HepG2 (cell line): Measurements from ENCODE around the gene ZSCAN26. TPM values are rescaled to one million over a fixed set of nuclear protein-coding genes. Genes with fewer than 3 reads are reported as not detected.
A peak's percentile ranks its signal among the peaks of the same experiment; 100 is the strongest.

Experiments
- AHR ChIP-seq: IDR thresholded peaks from 2 replicates; pipeline ENCODE4 v1.6.1; 2018; ENCODE audit warnings: missing genetic modification reagents, missing compliant biosample characterization
- EEA1 ChIP-seq: sonication (generic); formaldehyde crosslinking; IDR thresholded peaks from 2 replicates; pipeline ENCODE4 v1.5.1; 2020; ENCODE audit warnings: mild to moderate bottlenecking, missing genetic modification reagents, borderline replicate concordance
- KDM5B ChIP-seq: sonication (generic); formaldehyde crosslinking; IDR thresholded peaks from 2 replicates; pipeline ENCODE4 v1.4.0; 2020; ENCODE audit warnings: missing genetic modification reagents, mild to moderate bottlenecking, borderline replicate concordance
- MYC ChIP-seq: sonication (generic); formaldehyde crosslinking; IDR thresholded peaks from 2 replicates; pipeline ENCODE4 v1.9.0; 2021; ENCODE audit warnings: missing genetic modification reagents, borderline replicate concordance
- SMYD3 ChIP-seq: sonication (generic); formaldehyde crosslinking; IDR thresholded peaks from 2 replicates; pipeline ENCODE4 v1.8.1; 2023; ENCODE audit warnings: mild to moderate bottlenecking, missing genetic modification reagents
- ZNF12 ChIP-seq: sonication (generic); formaldehyde crosslinking; IDR thresholded peaks from 2 replicates; pipeline ENCODE4 v1.5.0; 2020; ENCODE audit warnings: missing genetic modification reagents
- ZNF841 ChIP-seq: sonication (generic); formaldehyde crosslinking; IDR thresholded peaks from 2 replicates; pipeline ENCODE4 v1.8.1; 2023; ENCODE audit warnings: missing genetic modification reagents, borderline replicate concordance
- ZSCAN9 ChIP-seq: IDR thresholded peaks from 2 replicates; pipeline ENCODE4 v1.6.1; 2016; ENCODE audit warnings: borderline replicate concordance
- polyA plus RNA-seq, 8 experiments: library from polyadenylated mRNA; depleted of rRNA in 3 of 8; stranded (reverse) in 7 of 8; unstranded in 1 of 8; fragments of >200 nt; fragmentation: Illumina TruSeq in 4 of 8; extraction: Trizol in 4 of 8; gene quantifications; 2 replicates each; pipeline versions ENCODE4 v1.2.1 to v1.2.3, GENCODE V29; 2011 to 2016; ENCODE audit warnings: low read depth in 4 of 8, missing spikeins in 1 of 8, mixed read lengths in 1 of 8; ENCODE audit not compliant: insufficient read depth in 1 of 8
- total RNA-seq, 5 experiments: library from RNA; depleted of rRNA; stranded (reverse); fragments of >200 nt; fragmentation: Illumina TruSeq; extraction: Trizol; gene quantifications; 2 replicates each; pipeline ENCODE4 v1.2.3, GENCODE V29; 2016; ENCODE audit warnings: low read depth in 1 of 5
- TF ChIP-seq, protein P1 (sequence below): sonication (generic); formaldehyde crosslinking; IDR thresholded peaks from 2 replicates; pipeline ENCODE4 v1.5.0; 2020; ENCODE audit warnings: mild to moderate bottlenecking, missing genetic modification reagents, borderline replicate concordance
- TF ChIP-seq, protein P2 (sequence below): sonication (generic); formaldehyde crosslinking; IDR thresholded peaks from 2 replicates; pipeline ENCODE4 v1.4.0; 2020; ENCODE audit warnings: mild to moderate bottlenecking, missing genetic modification reagents
- TF ChIP-seq, protein P3 (sequence below): IDR thresholded peaks from 2 replicates; pipeline ENCODE4 v1.6.1; 2016; ENCODE audit warnings: low read depth, control low read depth
- TF ChIP-seq, protein P4 (sequence below): sonication (generic); formaldehyde crosslinking; IDR thresholded peaks from 2 replicates; pipeline ENCODE4 v1.4.0; 2020; ENCODE audit warnings: missing genetic modification reagents
- TF ChIP-seq, protein P5 (sequence below): sonication (generic); formaldehyde crosslinking; IDR thresholded peaks from 2 replicates; pipeline ENCODE4 v1.8.0; 2022; ENCODE audit warnings: missing genetic modification reagents, mild to moderate bottlenecking, borderline replicate concordance
- TF ChIP-seq, protein P6 (sequence below): sonication (generic); formaldehyde crosslinking; conservative IDR thresholded peaks from 2 replicates; pipeline ENCODE4 v1.4.0; 2020; ENCODE audit warnings: missing genetic modification reagents

The ZSCAN26 gene
- total and polyA plus RNA-seq, 2 of the 13 experiments (the other 11 are each of a cell fraction or from before 2014, with no cell fraction given): 12.0 to 15.6 TPM

DNA sequence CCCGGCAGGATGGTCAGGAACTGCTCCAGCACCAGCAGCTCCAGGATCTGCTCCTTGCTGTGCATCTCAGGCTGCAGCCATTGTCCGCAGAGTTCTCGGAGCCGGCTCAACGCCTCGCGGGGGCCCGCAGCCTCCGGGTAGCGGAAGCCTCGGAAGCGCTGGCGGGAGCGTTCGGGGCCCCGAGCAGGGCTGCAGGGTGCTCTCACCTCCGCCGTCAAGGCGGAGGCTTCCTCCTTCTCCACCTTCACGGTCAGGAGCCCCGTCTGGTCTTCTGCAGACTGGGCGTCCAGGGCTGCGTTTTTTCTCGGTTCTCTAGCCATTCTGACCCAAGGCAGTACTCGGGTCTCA lies 15.3 kb upstream of the ZSCAN26 start (continued):
- TF ChIP-seq, protein P1, sequence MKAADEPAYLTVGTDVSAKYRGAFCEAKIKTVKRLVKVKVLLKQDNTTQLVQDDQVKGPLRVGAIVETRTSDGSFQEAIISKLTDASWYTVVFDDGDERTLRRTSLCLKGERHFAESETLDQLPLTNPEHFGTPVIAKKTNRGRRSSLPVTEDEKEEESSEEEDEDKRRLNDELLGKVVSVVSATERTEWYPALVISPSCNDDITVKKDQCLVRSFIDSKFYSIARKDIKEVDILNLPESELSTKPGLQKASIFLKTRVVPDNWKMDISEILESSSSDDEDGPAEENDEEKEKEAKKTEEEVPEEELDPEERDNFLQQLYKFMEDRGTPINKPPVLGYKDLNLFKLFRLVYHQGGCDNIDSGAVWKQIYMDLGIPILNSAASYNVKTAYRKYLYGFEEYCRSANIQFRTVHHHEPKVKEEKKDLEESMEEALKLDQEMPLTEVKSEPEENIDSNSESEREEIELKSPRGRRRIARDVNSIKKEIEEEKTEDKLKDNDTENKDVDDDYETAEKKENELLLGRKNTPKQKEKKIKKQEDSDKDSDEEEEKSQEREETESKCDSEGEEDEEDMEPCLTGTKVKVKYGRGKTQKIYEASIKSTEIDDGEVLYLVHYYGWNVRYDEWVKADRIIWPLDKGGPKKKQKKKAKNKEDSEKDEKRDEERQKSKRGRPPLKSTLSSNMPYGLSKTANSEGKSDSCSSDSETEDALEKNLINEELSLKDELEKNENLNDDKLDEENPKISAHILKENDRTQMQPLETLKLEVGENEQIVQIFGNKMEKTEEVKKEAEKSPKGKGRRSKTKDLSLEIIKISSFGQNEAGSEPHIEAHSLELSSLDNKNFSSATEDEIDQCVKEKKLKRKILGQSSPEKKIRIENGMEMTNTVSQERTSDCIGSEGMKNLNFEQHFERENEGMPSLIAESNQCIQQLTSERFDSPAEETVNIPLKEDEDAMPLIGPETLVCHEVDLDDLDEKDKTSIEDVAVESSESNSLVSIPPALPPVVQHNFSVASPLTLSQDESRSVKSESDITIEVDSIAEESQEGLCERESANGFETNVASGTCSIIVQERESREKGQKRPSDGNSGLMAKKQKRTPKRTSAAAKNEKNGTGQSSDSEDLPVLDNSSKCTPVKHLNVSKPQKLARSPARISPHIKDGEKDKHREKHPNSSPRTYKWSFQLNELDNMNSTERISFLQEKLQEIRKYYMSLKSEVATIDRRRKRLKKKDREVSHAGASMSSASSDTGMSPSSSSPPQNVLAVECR (CRISPR knock-in tag): no peak
- TF ChIP-seq MYC: no peak
- TF ChIP-seq KDM5B (CRISPR knock-in tag): 0 out of 2 replicates have a peak, but pooled peaks have one; percentile 25
- TF ChIP-seq SMYD3 (CRISPR knock-in tag): no peak
- no peak for TF ChIP-seq ZSCAN9 (CRISPR knock-in tag)
- TF ChIP-seq, protein P2, sequence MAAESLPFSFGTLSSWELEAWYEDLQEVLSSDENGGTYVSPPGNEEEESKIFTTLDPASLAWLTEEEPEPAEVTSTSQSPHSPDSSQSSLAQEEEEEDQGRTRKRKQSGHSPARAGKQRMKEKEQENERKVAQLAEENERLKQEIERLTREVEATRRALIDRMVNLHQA (CRISPR knock-in tag): no peak
- TF ChIP-seq ZNF841 (CRISPR knock-in tag): no peak
- TF ChIP-seq ZNF12: no peak
- no peak for TF ChIP-seq AHR (CRISPR knock-in tag)
- TF ChIP-seq, protein P3, sequence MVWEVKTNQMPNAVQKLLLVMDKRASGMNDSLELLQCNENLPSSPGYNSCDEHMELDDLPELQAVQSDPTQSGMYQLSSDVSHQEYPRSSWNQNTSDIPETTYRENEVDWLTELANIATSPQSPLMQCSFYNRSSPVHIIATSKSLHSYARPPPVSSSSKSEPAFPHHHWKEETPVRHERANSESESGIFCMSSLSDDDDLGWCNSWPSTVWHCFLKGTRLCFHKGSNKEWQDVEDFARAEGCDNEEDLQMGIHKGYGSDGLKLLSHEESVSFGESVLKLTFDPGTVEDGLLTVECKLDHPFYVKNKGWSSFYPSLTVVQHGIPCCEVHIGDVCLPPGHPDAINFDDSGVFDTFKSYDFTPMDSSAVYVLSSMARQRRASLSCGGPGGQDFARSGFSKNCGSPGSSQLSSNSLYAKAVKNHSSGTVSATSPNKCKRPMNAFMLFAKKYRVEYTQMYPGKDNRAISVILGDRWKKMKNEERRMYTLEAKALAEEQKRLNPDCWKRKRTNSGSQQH (CRISPR knock-in tag): no peak
- TF ChIP-seq, protein P4, sequence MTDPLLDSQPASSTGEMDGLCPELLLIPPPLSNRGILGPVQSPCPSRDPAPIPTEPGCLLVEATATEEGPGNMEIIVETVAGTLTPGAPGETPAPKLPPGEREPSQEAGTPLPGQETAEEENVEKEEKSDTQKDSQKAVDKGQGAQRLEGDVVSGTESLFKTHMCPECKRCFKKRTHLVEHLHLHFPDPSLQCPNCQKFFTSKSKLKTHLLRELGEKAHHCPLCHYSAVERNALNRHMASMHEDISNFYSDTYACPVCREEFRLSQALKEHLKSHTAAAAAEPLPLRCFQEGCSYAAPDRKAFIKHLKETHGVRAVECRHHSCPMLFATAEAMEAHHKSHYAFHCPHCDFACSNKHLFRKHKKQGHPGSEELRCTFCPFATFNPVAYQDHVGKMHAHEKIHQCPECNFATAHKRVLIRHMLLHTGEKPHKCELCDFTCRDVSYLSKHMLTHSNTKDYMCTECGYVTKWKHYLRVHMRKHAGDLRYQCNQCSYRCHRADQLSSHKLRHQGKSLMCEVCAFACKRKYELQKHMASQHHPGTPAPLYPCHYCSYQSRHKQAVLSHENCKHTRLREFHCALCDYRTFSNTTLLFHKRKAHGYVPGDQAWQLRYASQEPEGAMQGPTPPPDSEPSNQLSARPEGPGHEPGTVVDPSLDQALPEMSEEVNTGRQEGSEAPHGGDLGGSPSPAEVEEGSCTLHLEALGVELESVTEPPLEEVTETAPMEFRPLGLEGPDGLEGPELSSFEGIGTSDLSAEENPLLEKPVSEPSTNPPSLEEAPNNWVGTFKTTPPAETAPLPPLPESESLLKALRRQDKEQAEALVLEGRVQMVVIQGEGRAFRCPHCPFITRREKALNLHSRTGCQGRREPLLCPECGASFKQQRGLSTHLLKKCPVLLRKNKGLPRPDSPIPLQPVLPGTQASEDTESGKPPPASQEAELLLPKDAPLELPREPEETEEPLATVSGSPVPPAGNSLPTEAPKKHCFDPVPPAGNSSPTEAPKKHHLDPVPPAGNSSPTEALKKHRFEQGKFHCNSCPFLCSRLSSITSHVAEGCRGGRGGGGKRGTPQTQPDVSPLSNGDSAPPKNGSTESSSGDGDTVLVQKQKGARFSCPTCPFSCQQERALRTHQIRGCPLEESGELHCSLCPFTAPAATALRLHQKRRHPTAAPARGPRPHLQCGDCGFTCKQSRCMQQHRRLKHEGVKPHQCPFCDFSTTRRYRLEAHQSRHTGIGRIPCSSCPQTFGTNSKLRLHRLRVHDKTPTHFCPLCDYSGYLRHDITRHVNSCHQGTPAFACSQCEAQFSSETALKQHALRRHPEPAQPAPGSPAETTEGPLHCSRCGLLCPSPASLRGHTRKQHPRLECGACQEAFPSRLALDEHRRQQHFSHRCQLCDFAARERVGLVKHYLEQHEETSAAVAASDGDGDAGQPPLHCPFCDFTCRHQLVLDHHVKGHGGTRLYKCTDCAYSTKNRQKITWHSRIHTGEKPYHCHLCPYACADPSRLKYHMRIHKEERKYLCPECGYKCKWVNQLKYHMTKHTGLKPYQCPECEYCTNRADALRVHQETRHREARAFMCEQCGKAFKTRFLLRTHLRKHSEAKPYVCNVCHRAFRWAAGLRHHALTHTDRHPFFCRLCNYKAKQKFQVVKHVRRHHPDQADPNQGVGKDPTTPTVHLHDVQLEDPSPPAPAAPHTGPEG: 0 out of 2 replicates have a peak, but pooled peaks have one; percentile 17
- TF ChIP-seq, protein P5, sequence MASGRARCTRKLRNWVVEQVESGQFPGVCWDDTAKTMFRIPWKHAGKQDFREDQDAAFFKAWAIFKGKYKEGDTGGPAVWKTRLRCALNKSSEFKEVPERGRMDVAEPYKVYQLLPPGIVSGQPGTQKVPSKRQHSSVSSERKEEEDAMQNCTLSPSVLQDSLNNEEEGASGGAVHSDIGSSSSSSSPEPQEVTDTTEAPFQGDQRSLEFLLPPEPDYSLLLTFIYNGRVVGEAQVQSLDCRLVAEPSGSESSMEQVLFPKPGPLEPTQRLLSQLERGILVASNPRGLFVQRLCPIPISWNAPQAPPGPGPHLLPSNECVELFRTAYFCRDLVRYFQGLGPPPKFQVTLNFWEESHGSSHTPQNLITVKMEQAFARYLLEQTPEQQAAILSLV (CRISPR knock-in tag): no peak
- TF ChIP-seq, protein P6, sequence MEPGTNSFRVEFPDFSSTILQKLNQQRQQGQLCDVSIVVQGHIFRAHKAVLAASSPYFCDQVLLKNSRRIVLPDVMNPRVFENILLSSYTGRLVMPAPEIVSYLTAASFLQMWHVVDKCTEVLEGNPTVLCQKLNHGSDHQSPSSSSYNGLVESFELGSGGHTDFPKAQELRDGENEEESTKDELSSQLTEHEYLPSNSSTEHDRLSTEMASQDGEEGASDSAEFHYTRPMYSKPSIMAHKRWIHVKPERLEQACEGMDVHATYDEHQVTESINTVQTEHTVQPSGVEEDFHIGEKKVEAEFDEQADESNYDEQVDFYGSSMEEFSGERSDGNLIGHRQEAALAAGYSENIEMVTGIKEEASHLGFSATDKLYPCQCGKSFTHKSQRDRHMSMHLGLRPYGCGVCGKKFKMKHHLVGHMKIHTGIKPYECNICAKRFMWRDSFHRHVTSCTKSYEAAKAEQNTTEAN (CRISPR knock-in tag): no peak
- TF ChIP-seq EEA1 (CRISPR knock-in tag): no peak
